PC-9 (cell line): ENCODE results near the gene ZNF460. TPM values are rescaled to one million over a fixed set of nuclear protein-coding genes. Genes with fewer than 3 reads are reported as not detected.

Experiments
- BruUV-seq: library from RNA; stranded (reverse); fragments of 400-500 nt; replicated peaks from 2 replicates; lab custom pipeline; 2021; lab: Mats Ljungman, UMichigan
- CTCF ChIA-PET: fragments of 300-600 bp; sonication (Branson Sonifier 250); formaldehyde crosslinking; loops from one replicate; lab custom pipeline; 2022; ENCODE audit warnings: antibody characterized with exemption; lab: Charles Lee
- POLR2A ChIA-PET: fragments of 300-600 bp; sonication (Branson Sonifier 250); formaldehyde crosslinking; loops from one replicate; lab custom pipeline; 2022; ENCODE audit warnings: antibody characterized with exemption; ENCODE audit not compliant: unreplicated experiment; lab: Charles Lee
- DNase-seq, 2 experiments: peaks; one replicate each; pipeline versions ENCODE4 v3.0.0 to v3.0.0-alpha.2; 2015 to 2022; ENCODE audit warnings: mixed read lengths in 1 of 2
- H2AFZ ChIP-seq: fragments of 200-600 bp; sonication (generic); 2 replicates; pipeline ENCODE4 v1.8.1; 2017; ENCODE audit warnings: antibody characterized with exemption
- H3F3A ChIP-seq: fragments of 200-600 bp; sonication (generic); 2 replicates; pipeline ENCODE4 v1.8.1; 2017; ENCODE audit warnings: antibody characterized with exemption, mild to moderate bottlenecking, low read depth; ENCODE audit not compliant: insufficient read depth
- H3K27ac ChIP-seq: fragments of 200-600 bp; sonication (generic); 2 replicates; pipeline ENCODE4 v1.6.1; 2016; ENCODE audit warnings: mixed run types
- H3K27me3 ChIP-seq: fragments of 200-600 bp; sonication (generic); 2 replicates; pipeline ENCODE4 v1.6.1; 2016; ENCODE audit warnings: low read depth, mixed run types; ENCODE audit not compliant: insufficient read depth
- H3K36me3 ChIP-seq: fragments of 200-600 bp; sonication (generic); 2 replicates; pipeline ENCODE4 v1.6.1; 2016; ENCODE audit warnings: low read depth, mixed run types
- H3K4me1 ChIP-seq: fragments of 200-600 bp; sonication (generic); replicated peaks from 2 replicates; pipeline ENCODE4 v1.6.1; 2016; ENCODE audit warnings: mixed run types; ENCODE audit not compliant: insufficient read depth
- H3K4me2 ChIP-seq: fragments of 200-600 bp; sonication (generic); 2 replicates; pipeline ENCODE4 v1.6.1; 2017; ENCODE audit warnings: mixed run types
- H3K4me3 ChIP-seq: fragments of 200-600 bp; sonication (generic); 2 replicates; pipeline ENCODE4 v1.6.1; 2016; ENCODE audit warnings: mixed run types
- H3K79me2 ChIP-seq: fragments of 200-600 bp; sonication (generic); 2 replicates; pipeline ENCODE4 v1.6.1; 2017; ENCODE audit warnings: low read depth, mixed run types
- H3K9me2 ChIP-seq: fragments of 200-600 bp; sonication (generic); 2 replicates; pipeline ENCODE4 v1.8.1; 2017; ENCODE audit warnings: mild to moderate bottlenecking; ENCODE audit not compliant: insufficient read depth
- H3K9me3 ChIP-seq: fragments of 200-600 bp; sonication (generic); 2 replicates; pipeline ENCODE4 v1.8.1; 2016; ENCODE audit warnings: low read depth; ENCODE audit not compliant: insufficient read depth
- H4K20me1 ChIP-seq: fragments of 200-600 bp; sonication (generic); 2 replicates; pipeline ENCODE4 v1.8.1; 2017; ENCODE audit not compliant: insufficient read depth
- CTCF ChIP-seq: fragments of 200-600 bp; sonication (generic); conservative IDR thresholded peaks from 2 replicates; pipeline ENCODE4 v1.6.1; 2017; ENCODE audit warnings: mixed run types, antibody characterized with exemption, mild to moderate bottlenecking, moderate library complexity
- EZH2 ChIP-seq: fragments of 200-600 bp; sonication (generic); IDR thresholded peaks from 2 replicates; pipeline ENCODE4 v1.8.0; 2017; ENCODE audit warnings: antibody characterized with exemption, low read depth
- intact Hi-C: fragments of 100-400 bp; cut with micrococcal nuclease; formaldehyde crosslinking; loops from one replicate; pipeline ENCODE4 v1.10.0; 2022; ENCODE audit not compliant: unreplicated experiment
- total RNA-seq: library from RNA; stranded (reverse); gene quantifications from 2 replicates; pipeline ENCODE4 v1.2.3, GENCODE V29; 2021

Gene ZNF460
- total RNA-seq, 1 experiment from 2014 or later = 84.0 TPM

DNA sequence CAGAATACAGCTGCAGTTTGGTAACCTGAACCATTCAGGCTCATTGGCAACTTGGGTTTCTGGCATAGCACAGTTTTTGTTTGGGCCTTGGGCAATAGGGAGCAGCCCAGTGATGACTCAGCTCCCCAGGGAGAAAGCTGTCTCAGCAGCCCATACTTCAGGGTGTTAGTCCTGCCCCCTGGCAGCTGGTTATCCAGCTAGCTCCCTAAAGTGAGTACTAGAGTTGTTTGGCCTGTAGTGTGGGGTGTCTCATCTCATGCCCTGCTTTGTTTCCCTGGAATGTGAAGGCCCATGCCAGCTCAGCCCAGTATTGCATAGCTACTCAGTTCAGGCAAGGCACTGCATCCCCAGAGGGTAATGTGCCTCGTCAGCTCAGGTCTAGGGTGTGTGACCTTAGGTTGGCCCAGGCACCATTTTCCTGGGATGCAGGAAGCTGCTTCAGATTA, 21.8 kb downstream of the ZNF460 start:
- Histone ChIP-seq H3K4me3 (no peak overlapping the region), H3K27me3 (no peaks in the 10 kb centered on the region), H3K9me3 (no peaks in the 10 kb centered on the region), H3K4me1 (peaks cover 26% of the 10 kb centered on the region), H3F3A (peaks cover 51% of the 10 kb centered on the region), H3K4me2 (peak overlapping the region; percentile 35), H2AFZ (no peak overlapping the region), H3K79me2 (peaks cover 60% of the 10 kb centered on the region), H4K20me1 (peaks cover 38% of the 10 kb centered on the region), H3K27ac (peak overlapping the region; percentile 59), H3K9me2 (no peaks in the 10 kb centered on the region), H3K36me3 (peaks cover 44% of the 10 kb centered on the region)
- no peak for TF ChIP-seq EZH2
- no peak for TF ChIP-seq CTCF
- ChIA-PET CTCF (interaction anchor here (0.5 kb wide), 1 partner anchor 22 kb away, joined by 9 read pairs; no protein-coding TSS in a partner anchor), POLR2A (interaction anchor here (0.6 to 1.0 kb wide), 6 partner anchors 9 to 557 kb away, joined by 3 to 8 read pairs (median 4); partner anchors contain the start of genes TRAPPC2B, ZNF304 and ZNF547)
- no TSS peak for BruUV-seq
- intact Hi-C loops = loop anchor here (1.0 kb wide), 2 partner anchors 18 to 23 kb away; partner anchors contain the start of gene ZNF543
- DNase-seq = peak; percentile 89 to 95

- Histone ChIP-seq H2AFZ (no peak overlapping the region), H3K27ac (peak overlapping the region; percentile 59), H3K4me2 (peak overlapping the region; percentile 35; the same call in 1 of the 2 replicates), H3K36me3 (peaks cover 40% of the 10 kb centered on the region), H3K9me3 (peaks cover under 1% of the 10 kb centered on the region; the same call in 1 of the 2 replicates), H3K4me1 (peaks cover 26% of the 10 kb centered on the region), H4K20me1 (peaks cover 36% of the 10 kb centered on the region), H3F3A (peaks cover 57% of the 10 kb centered on the region), H3K9me2 (no peaks in the 10 kb centered on the region), H3K79me2 (peaks cover 53% of the 10 kb centered on the region), H3K4me3 (no peak overlapping the region), H3K27me3 (no peaks in the 10 kb centered on the region)
- intact Hi-C loops = loop anchor here (1.0 kb wide), 2 partner anchors 17 to 24 kb away; partner anchors contain the start of gene ZNF543
- no peak for TF ChIP-seq CTCF
- no peak for TF ChIP-seq EZH2
- CTCF ChIA-PET = no interaction called here
- POLR2A ChIA-PET = interaction anchor here (0.6 kb wide), 1 partner anchor 8 kb away, joined by 4 read pairs; no protein-coding TSS in a partner anchor
- BruUV-seq = no TSS peak
- DNase-seq = peak in 1 of 2 experiments; percentile 24
These were observed 22.6 kb downstream of the ZNF460 start for GRCh38 chr19:57302727-57303401.

DNA sequence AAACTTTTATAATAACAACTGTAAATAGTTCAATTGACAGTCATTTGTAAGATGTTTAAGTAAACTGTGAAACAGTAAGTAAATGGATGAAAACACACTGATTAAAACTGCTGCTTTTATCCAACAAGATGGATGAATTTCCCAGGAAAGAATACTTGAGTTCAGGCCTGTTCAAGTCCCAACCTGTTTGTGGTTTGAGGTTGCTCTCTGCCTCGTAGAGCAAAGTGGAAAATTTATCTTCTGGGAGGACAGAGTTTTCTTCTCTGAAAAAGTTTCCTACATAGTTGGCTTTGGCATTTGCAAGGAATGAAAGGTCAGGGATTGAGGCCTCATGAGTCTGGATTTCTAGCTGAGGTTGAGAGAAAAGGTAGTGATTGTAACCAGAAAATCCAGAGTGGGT, 24.8 kb downstream of the ZNF460 start:
- Histone ChIP-seq H3K79me2 (peaks cover 38% of the 10 kb centered on the region), H3K27ac (no peak overlapping the region), H4K20me1 (peaks cover 35% of the 10 kb centered on the region), H3K4me2 (no peak overlapping the region), H3F3A (peaks cover 62% of the 10 kb centered on the region), H3K4me1 (peaks cover 26% of the 10 kb centered on the region), H3K9me3 (peaks cover 11% of the 10 kb centered on the region), H3K4me3 (no peak overlapping the region), H3K36me3 (peaks cover 30% of the 10 kb centered on the region), H3K27me3 (no peaks in the 10 kb centered on the region), H2AFZ (no peak overlapping the region), H3K9me2 (no peaks in the 10 kb centered on the region)
- TF ChIP-seq CTCF (no peak), EZH2 (no peak)
- DNase-seq = peak in 1 of 2 experiments; percentile 32
- no TSS peak for BruUV-seq
- intact Hi-C loops = no loop called here
- POLR2A ChIA-PET = no interaction called here
- CTCF ChIA-PET = no interaction called here
